SK-N-SH treated with all-trans-retinoic acid at 6 μM for 48 hours (cell line): ENCODE results near the gene CTSE.
"Not testable (repeated sequence)": the region's sequence is repeated elsewhere in the genome, so short reads cannot be mapped to it uniquely, and the experiment has no call there.

Experiments used
- ATAC-seq: fragments of 200-7000 bp; cut with Tn5 transposase; 3 replicates; pipeline ENCODE4 v1.9.1; 2020; ENCODE audit warnings: mild to moderate bottlenecking, moderate library complexity
- ARNTL ChIP-seq: fragments of 450-650 bp; formaldehyde crosslinking; IDR thresholded peaks from 2 replicates; pipeline ENCODE4 v1.5.0; 2020; ENCODE audit warnings: low read depth, mild to moderate bottlenecking, moderate library complexity, borderline replicate concordance
- CSDC2 ChIP-seq: fragments of 250-450 bp; sonication (Bioruptor Pico); IDR thresholded peaks from 2 replicates; pipeline ENCODE4 v1.5.0; 2020; ENCODE audit warnings: mild to moderate bottlenecking, moderate library complexity
- ESRRG ChIP-seq: fragments of 250-450 bp; sonication (Bioruptor Pico); IDR thresholded peaks from 2 replicates; pipeline ENCODE4 v1.6.1; 2021; ENCODE audit warnings: mild to moderate bottlenecking
- GLIS3 ChIP-seq: fragments of 250-450 bp; sonication (Bioruptor Pico); IDR thresholded peaks from 2 replicates; pipeline ENCODE4 v1.5.0; 2020; ENCODE audit warnings: mild to moderate bottlenecking, moderate library complexity
- ISL1 ChIP-seq: fragments of 250-450 bp; sonication (Bioruptor Pico); IDR thresholded peaks from 2 replicates; pipeline ENCODE4 v2.1.2; 2022; ENCODE audit warnings: mild to moderate bottlenecking, moderate library complexity
- OSR1 ChIP-seq: fragments of 250-450 bp; sonication (Bioruptor Pico); IDR thresholded peaks from 2 replicates; pipeline ENCODE4 v1.8.0; 2022; ENCODE audit warnings: moderate library complexity, mild to moderate bottlenecking, inconsistent platforms
- PPARA ChIP-seq: fragments of 250-450 bp; sonication (Bioruptor Pico); IDR thresholded peaks from 2 replicates; pipeline ENCODE4 v1.5.0; 2020; ENCODE audit warnings: mild to moderate bottlenecking, borderline replicate concordance
- RARB ChIP-seq: fragments of 250-450 bp; sonication (Bioruptor Pico); IDR thresholded peaks from 2 replicates; pipeline ENCODE4 v1.8.0; 2021; ENCODE audit warnings: mild to moderate bottlenecking, moderate library complexity
- TCF4 ChIP-seq: fragments of 250-450 bp; sonication (Bioruptor Pico); IDR thresholded peaks from 2 replicates; pipeline ENCODE4 v1.8.0; 2021; ENCODE audit warnings: mild to moderate bottlenecking, moderate library complexity, borderline replicate concordance
- TOX ChIP-seq: fragments of 250-450 bp; sonication (Bioruptor Pico); IDR thresholded peaks from 2 replicates; pipeline ENCODE4 v1.8.0; 2021; ENCODE audit warnings: mild to moderate bottlenecking, moderate library complexity, borderline replicate concordance
- ZFP3 ChIP-seq: fragments of 250-450 bp; sonication (Bioruptor Pico); IDR thresholded peaks from 2 replicates; pipeline ENCODE4 v1.5.0; 2020; ENCODE audit warnings: mild to moderate bottlenecking, moderate library complexity
- ZFP30 ChIP-seq: fragments of 450-650 bp; formaldehyde crosslinking; IDR thresholded peaks from 2 replicates; pipeline ENCODE4 v1.5.0; 2022; ENCODE audit warnings: mild to moderate bottlenecking, moderate library complexity
- ZNF565 ChIP-seq: fragments of 450-650 bp; formaldehyde crosslinking; conservative IDR thresholded peaks from 2 replicates; pipeline ENCODE4 v1.5.0; 2020; ENCODE audit warnings: low read depth, mild to moderate bottlenecking, moderate library complexity
- ZNF70 ChIP-seq: fragments of 450-650 bp; formaldehyde crosslinking; IDR thresholded peaks from 2 replicates; pipeline ENCODE4 v1.5.0; 2020; ENCODE audit warnings: mild to moderate bottlenecking, moderate library complexity
- TF ChIP-seq, protein P1 (sequence below): fragments of 250-450 bp; sonication (Bioruptor Pico); IDR thresholded peaks from 2 replicates; pipeline ENCODE4 v1.8.0; 2020; ENCODE audit warnings: mild to moderate bottlenecking, moderate library complexity, borderline replicate concordance
- TF ChIP-seq, protein P2 (sequence below): fragments of 250-450 bp; sonication (Bioruptor Pico); IDR thresholded peaks from 2 replicates; pipeline ENCODE4 v1.5.1; 2020; ENCODE audit warnings: low read depth, mild to moderate bottlenecking, moderate library complexity
- TF ChIP-seq, protein P3 (sequence below): fragments of 250-450 bp; sonication (Bioruptor Pico); IDR thresholded peaks from 2 replicates; pipeline ENCODE4 v1.5.0; 2020; ENCODE audit warnings: mild to moderate bottlenecking, moderate library complexity

CTSE gene

DNA sequence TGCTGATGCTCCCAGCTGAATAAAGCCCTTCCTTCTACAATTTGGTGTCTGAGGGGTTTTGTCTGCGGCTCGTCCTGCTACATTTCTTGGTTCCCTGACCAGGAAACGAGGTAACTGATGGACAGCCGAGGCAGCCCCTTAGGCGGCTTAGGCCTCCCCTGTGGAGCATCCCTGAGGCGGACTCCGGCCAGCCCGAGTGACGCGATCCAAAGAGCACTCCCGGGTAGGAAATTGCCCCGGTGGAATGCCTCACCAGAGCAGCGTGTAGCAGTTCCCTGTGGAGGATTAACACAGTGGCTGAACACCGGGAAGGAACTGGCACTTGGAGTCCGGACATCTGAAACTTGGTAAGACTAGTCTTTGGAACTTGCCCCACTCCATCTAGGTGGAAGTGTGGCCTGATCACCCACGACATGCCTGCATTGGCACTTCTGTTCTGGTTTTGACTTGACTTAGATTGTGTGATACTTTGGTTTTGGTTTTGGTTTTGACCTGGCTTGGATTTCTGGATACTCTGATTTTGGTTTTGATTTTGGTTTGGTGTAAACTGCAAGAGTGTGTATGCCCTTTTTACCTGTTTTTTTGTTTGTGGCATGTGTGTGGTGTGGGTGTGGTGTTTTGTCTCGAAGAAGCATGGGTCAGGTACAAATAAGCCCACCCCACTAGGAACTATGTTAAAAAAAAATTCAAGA lies 29.4 kb upstream of the CTSE start, which contains the start of gene RHEX:
Gene RHEX (plus strand): TSS at position 255 of the 692 bp plus-strand sequence. CDS start 44,656 bp downstream, outside the sequence.
- not testable (repeated sequence) for ATAC-seq

DNA sequence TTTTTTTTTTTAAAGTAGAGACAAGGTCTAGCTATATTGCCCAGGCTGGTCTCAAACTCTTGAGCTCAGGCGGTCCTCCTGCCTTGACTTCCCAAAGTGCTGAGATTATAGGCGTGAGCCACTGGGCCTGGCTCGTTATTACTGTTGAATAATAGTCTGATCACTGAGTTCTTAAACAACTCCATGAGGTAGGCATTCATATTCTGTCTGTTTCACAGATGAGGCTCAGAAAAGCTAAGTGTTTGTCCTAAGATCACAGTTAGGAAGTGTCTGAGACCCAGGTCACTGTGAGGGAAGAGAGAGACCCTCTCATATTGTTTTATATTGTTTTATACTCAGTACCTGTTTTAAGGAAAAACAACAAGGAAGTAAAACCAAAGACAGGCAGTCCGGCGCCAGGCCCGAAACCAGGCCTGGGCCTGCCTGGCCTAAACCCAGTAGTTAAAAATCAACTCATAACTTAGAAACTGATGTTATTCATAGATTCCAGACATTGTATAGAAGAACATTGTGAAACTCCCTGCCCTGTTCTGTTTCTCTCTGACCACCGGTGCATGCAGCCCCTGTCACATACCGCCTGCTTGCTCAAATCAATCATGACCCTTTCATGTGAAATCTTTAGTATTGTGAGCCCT lies 28.7 kb upstream of the CTSE start:
- not testable (repeated sequence) for ATAC-seq

DNA sequence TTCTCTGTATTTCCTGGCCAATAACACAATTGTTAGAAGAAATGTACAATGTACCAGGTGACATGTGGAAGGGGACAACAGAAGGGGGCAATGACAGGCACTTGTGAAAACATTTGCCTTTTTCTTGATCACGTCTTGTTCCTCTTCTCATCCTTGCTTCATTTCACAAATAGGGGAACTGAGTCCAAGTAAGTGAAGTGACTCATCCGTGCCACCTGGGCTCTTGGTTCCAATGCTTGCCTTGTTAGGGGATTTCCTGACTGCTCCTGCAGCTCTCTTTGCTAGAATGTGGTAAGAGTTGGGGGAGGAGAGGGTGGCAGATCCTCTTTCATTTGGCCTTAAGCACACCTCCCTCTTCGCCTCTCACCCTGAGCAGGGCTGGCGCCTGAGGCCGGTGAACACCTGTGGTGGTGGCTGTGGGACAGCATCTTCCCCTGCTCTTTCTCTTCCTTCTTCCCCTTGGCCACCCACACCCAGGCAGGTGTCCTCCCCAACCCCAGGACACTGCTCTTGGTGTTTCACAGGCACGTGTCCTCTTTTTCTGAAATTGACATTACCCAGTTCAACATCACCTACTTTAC lies 27.1 kb upstream of the CTSE start:
- ATAC-seq: no peak

DNA sequence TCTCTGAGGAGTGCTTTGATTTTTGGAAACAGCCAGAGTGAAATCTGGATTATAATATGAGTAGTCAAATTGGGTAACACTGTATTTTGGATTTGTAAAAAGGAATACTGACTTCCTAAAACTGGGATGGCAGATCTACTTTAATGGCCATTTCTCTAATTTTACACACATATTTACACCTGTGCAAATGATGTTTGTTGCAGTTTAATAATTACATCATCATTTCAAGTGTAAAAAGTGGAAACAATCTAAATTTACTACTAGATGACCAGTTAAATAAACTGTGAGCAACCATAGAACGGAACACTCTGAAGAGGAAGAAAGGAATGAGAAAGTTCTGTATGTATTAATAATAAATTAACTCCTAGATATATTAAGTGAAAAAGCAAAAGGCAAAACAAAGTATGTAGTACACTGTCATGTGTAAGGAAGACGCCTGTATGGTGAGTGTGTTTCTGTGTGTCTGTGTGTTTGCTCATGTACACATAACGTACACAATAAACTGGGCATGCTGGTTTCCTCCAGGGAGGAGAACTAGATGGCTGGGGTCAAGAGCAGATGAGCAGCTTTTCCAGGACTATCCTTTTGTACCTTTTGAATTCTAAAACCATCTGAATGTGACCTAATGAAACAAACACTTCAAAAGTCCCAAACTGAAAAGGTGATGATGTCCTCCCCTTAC lies 26.4 kb upstream of the CTSE start:
- no peak for ATAC-seq
- no peak for TF ChIP-seq ESRRG
- no peak for TF ChIP-seq TOX
- TF ChIP-seq ZFP3 (CRISPR knock-in tag): no peak
- no peak for TF ChIP-seq ISL1 (CRISPR knock-in tag)
- no peak for TF ChIP-seq ZNF565
- TF ChIP-seq GLIS3 (CRISPR knock-in tag): no peak
- no peak for TF ChIP-seq ZFP30 (CRISPR knock-in tag)
- no peak for TF ChIP-seq RARB
- TF ChIP-seq ARNTL: no peak
- no peak for TF ChIP-seq OSR1 (CRISPR knock-in tag)
- no peak for TF ChIP-seq ZNF70 (CRISPR knock-in tag)
- no peak for TF ChIP-seq CSDC2 (CRISPR knock-in tag)
- TF ChIP-seq PPARA (CRISPR knock-in tag): no peak
- TF ChIP-seq, protein P1, sequence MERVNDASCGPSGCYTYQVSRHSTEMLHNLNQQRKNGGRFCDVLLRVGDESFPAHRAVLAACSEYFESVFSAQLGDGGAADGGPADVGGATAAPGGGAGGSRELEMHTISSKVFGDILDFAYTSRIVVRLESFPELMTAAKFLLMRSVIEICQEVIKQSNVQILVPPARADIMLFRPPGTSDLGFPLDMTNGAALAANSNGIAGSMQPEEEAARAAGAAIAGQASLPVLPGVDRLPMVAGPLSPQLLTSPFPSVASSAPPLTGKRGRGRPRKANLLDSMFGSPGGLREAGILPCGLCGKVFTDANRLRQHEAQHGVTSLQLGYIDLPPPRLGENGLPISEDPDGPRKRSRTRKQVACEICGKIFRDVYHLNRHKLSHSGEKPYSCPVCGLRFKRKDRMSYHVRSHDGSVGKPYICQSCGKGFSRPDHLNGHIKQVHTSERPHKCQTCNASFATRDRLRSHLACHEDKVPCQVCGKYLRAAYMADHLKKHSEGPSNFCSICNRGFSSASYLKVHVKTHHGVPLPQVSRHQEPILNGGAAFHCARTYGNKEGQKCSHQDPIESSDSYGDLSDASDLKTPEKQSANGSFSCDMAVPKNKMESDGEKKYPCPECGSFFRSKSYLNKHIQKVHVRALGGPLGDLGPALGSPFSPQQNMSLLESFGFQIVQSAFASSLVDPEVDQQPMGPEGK: no peak
- TF ChIP-seq, protein P2, sequence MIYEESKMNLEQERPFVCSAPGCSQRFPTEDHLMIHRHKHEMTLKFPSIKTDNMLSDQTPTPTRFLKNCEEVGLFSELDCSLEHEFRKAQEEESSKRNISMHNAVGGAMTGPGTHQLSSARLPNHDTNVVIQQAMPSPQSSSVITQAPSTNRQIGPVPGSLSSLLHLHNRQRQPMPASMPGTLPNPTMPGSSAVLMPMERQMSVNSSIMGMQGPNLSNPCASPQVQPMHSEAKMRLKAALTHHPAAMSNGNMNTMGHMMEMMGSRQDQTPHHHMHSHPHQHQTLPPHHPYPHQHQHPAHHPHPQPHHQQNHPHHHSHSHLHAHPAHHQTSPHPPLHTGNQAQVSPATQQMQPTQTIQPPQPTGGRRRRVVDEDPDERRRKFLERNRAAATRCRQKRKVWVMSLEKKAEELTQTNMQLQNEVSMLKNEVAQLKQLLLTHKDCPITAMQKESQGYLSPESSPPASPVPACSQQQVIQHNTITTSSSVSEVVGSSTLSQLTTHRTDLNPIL (CRISPR knock-in tag): no peak
- TF ChIP-seq TCF4 (CRISPR knock-in tag): no peak
- TF ChIP-seq, protein P3, sequence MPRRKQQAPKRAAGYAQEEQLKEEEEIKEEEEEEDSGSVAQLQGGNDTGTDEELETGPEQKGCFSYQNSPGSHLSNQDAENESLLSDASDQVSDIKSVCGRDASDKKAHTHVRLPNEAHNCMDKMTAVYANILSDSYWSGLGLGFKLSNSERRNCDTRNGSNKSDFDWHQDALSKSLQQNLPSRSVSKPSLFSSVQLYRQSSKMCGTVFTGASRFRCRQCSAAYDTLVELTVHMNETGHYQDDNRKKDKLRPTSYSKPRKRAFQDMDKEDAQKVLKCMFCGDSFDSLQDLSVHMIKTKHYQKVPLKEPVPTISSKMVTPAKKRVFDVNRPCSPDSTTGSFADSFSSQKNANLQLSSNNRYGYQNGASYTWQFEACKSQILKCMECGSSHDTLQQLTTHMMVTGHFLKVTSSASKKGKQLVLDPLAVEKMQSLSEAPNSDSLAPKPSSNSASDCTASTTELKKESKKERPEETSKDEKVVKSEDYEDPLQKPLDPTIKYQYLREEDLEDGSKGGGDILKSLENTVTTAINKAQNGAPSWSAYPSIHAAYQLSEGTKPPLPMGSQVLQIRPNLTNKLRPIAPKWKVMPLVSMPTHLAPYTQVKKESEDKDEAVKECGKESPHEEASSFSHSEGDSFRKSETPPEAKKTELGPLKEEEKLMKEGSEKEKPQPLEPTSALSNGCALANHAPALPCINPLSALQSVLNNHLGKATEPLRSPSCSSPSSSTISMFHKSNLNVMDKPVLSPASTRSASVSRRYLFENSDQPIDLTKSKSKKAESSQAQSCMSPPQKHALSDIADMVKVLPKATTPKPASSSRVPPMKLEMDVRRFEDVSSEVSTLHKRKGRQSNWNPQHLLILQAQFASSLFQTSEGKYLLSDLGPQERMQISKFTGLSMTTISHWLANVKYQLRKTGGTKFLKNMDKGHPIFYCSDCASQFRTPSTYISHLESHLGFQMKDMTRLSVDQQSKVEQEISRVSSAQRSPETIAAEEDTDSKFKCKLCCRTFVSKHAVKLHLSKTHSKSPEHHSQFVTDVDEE: no peak

More for the DNA sequence above, 27.1 kb upstream of the CTSE start:
- TF ChIP-seq, protein P1: no peak
- no peak for TF ChIP-seq GLIS3 (CRISPR knock-in tag)
- TF ChIP-seq OSR1 (CRISPR knock-in tag): no peak
- no peak for TF ChIP-seq TOX
- no peak for TF ChIP-seq CSDC2 (CRISPR knock-in tag)
- TF ChIP-seq, protein P3: no peak
